Hepatocyte (in vitro differentiated cells): ENCODE results near the gene LMO4.

Source experiments
- CTCF ChIP-seq: fragments of 200-600 bp; sonication (generic); IDR thresholded peaks from 2 replicates; pipeline ENCODE4 v1.5.1; 2016; ENCODE audit warnings: antibody characterized with exemption, mild to moderate bottlenecking; ENCODE audit not compliant: poor library complexity
- EZH2phosphoT487 ChIP-seq: fragments of 200-600 bp; sonication (generic); IDR thresholded peaks from one replicate; pipeline ENCODE4 v1.6.1; 2018; ENCODE audit warnings: antibody characterized with exemption, mild to moderate bottlenecking, low read depth, moderate library complexity; ENCODE audit not compliant: unreplicated experiment, severe bottlenecking

GRCh38 chr1:87305762-87306161 is 22.9 kb upstream of the LMO4 start:
- no peak for TF ChIP-seq CTCF
- no peak for TF ChIP-seq EZH2phosphoT487
